IMR-90 (cell line): ENCODE data around the gene AK2. TPM values are rescaled to one million over a fixed set of nuclear protein-coding genes. Genes with fewer than 3 reads are reported as not detected.

Experiments
- ATAC-seq: fragments of 200-7000 bp; cut with Tn5 transposase; 2 replicates; pipeline ENCODE4 v1.9.1; 2020; ENCODE audit warnings: low read depth, mild to moderate bottlenecking, moderate library complexity
- BruUV-seq: library from RNA; stranded (reverse); fragments of 400-500 nt; replicated peaks from 2 replicates; lab custom pipeline; 2021; lab: Mats Ljungman, UMichigan
- CTCF ChIA-PET: fragments of 300-600 bp; formaldehyde crosslinking; extraction: SDS; loops from one replicate; lab custom pipeline; 2021; ENCODE audit warnings: antibody characterized with exemption; lab: Yijun Ruan, JAX
- POLR2A ChIA-PET: fragments of 300-600 bp; sonication (Branson Sonifier 250); formaldehyde crosslinking; loops from one replicate; lab custom pipeline; 2022; ENCODE audit warnings: antibody characterized with exemption; ENCODE audit not compliant: unreplicated experiment; lab: Charles Lee
- DNase-seq: peaks from one replicate; pipeline ENCODE4 v3.0.0; 2013
- H2AFZ ChIP-seq: replicated peaks from 2 replicates; pipeline ENCODE3; 2013; ENCODE audit warnings: low read length, mild to moderate bottlenecking; ENCODE audit not compliant: poor library complexity
- H2AK5ac ChIP-seq: 2 replicates; pipeline ENCODE4 v1.6.1; 2013; ENCODE audit warnings: low read depth, low read length, inconsistent platforms
- H2AK9ac ChIP-seq: replicated peaks from 2 replicates; pipeline ENCODE3; 2013; ENCODE audit warnings: mild to moderate bottlenecking, low read depth, low read length, moderate library complexity; ENCODE audit not compliant: poor library complexity
- H2BK120ac ChIP-seq: 2 replicates; pipeline ENCODE4 v1.6.1; 2013; ENCODE audit warnings: low read depth, low read length, inconsistent platforms
- H2BK15ac ChIP-seq: 3 replicates; pipeline ENCODE4 v1.6.1; 2013; ENCODE audit warnings: low read depth, low read length, inconsistent platforms
- H2BK20ac ChIP-seq: 2 replicates; pipeline ENCODE4 v1.6.1; 2013; ENCODE audit warnings: low read depth, mild to moderate bottlenecking, inconsistent platforms, low read length, moderate library complexity
- H2BK5ac ChIP-seq: 2 replicates; pipeline ENCODE4 v1.6.1; 2013; ENCODE audit warnings: mild to moderate bottlenecking, low read depth, low read length, inconsistent platforms; ENCODE audit not compliant: poor library complexity, severe bottlenecking
- H3K14ac ChIP-seq: replicated peaks from 2 replicates; pipeline ENCODE4 v1.6.1; 2013; ENCODE audit warnings: low read depth, low read length, inconsistent platforms
- H3K18ac ChIP-seq: 2 replicates; pipeline ENCODE4 v1.6.1; 2013; ENCODE audit warnings: low read depth, low read length, control low read depth
- H3K23ac ChIP-seq: 2 replicates; pipeline ENCODE4 v1.6.1; 2013; ENCODE audit warnings: low read depth, low read length, inconsistent platforms
- H3K27ac ChIP-seq: 2 replicates; pipeline ENCODE4 v1.5.1; 2013; ENCODE audit warnings: mild to moderate bottlenecking, control low read depth, low read length; ENCODE audit not compliant: insufficient read depth
- H3K27me3 ChIP-seq: 2 replicates; pipeline ENCODE4 v1.6.1; 2013; ENCODE audit warnings: low read length; ENCODE audit not compliant: control insufficient read depth, insufficient read depth
- H3K36me3 ChIP-seq: 2 replicates; pipeline ENCODE4 v1.6.1; 2013; ENCODE audit warnings: low read length, mixed read lengths; ENCODE audit not compliant: control insufficient read depth, insufficient read depth
- H3K4ac ChIP-seq: 2 replicates; pipeline ENCODE4 v1.6.1; 2013; ENCODE audit warnings: low read depth, low read length, inconsistent platforms
- H3K4me1 ChIP-seq: 2 replicates; pipeline ENCODE4 v1.6.1; 2013; ENCODE audit warnings: low read length, mixed read lengths; ENCODE audit not compliant: control insufficient read depth, insufficient read depth
- H3K4me2 ChIP-seq: 2 replicates; pipeline ENCODE4 v1.6.1; 2013; ENCODE audit warnings: low read depth, mild to moderate bottlenecking, control low read depth, low read length, moderate library complexity
- H3K4me3 ChIP-seq: 2 replicates; pipeline ENCODE4 v1.5.1; 2013; ENCODE audit warnings: low read depth, mild to moderate bottlenecking, control low read depth, low read length, moderate library complexity; ENCODE audit not compliant: insufficient read depth
- H3K56ac ChIP-seq: 2 replicates; pipeline ENCODE4 v1.6.1; 2013; ENCODE audit warnings: low read length, inconsistent platforms; ENCODE audit not compliant: insufficient read depth; ENCODE audit errors: extremely low read depth
- H3K79me1 ChIP-seq, 2 experiments: 2 replicates each; pipeline ENCODE4 v1.6.1; 2013; ENCODE audit warnings: low read length in 2 of 2, inconsistent platforms in 1 of 2, low read depth in 1 of 2
- H3K9ac ChIP-seq: 2 replicates; pipeline ENCODE4 v1.6.1; 2013; ENCODE audit warnings: low read depth, low read length, control low read depth
- H3K9me1 ChIP-seq: 2 replicates; pipeline ENCODE4 v1.6.1; 2013; ENCODE audit warnings: low read length, inconsistent platforms; ENCODE audit not compliant: insufficient read depth
- H3K9me3 ChIP-seq: 2 replicates; pipeline ENCODE4 v1.6.1; 2013; ENCODE audit warnings: low read length; ENCODE audit not compliant: control insufficient read depth, insufficient read depth
- H4K20me1 ChIP-seq: 2 replicates; pipeline ENCODE4 v1.6.1; 2013; ENCODE audit warnings: low read length, inconsistent platforms; ENCODE audit not compliant: insufficient read depth
- H4K5ac ChIP-seq: 2 replicates; pipeline ENCODE4 v1.6.1; 2013; ENCODE audit warnings: mild to moderate bottlenecking, low read depth, low read length, control low read depth
- H4K8ac ChIP-seq, 2 experiments: 2 replicates each; pipeline ENCODE4 v1.6.1; 2013; ENCODE audit warnings: low read depth in 2 of 2, low read length in 2 of 2, control low read depth in 1 of 2, inconsistent platforms in 1 of 2
- H4K91ac ChIP-seq: 2 replicates; pipeline ENCODE4 v1.6.1; 2013; ENCODE audit warnings: low read depth, low read length, inconsistent platforms; ENCODE audit not compliant: insufficient read depth
- BHLHE40 ChIP-seq: fragments of 150-350 bp; IDR thresholded peaks from 2 replicates; pipeline ENCODE4 v1.6.1; 2016; ENCODE audit warnings: mild to moderate bottlenecking, low read depth, low read length
- CHD1 ChIP-seq: IDR thresholded peaks from 2 replicates; pipeline ENCODE4 v1.6.1; 2012; ENCODE audit warnings: low read depth, low read length, improper control_type of control experiment
- FOS ChIP-seq: fragments of 150-350 bp; IDR thresholded peaks from 2 replicates; pipeline ENCODE4 v1.6.1; 2016; ENCODE audit warnings: low read depth, low read length
- MAFK ChIP-seq: IDR thresholded peaks from 2 replicates; pipeline ENCODE4 v1.6.1; 2012; ENCODE audit warnings: low read depth, low read length, improper control_type of control experiment
- MXI1 ChIP-seq: IDR thresholded peaks from 2 replicates; pipeline ENCODE4 v1.6.1; 2012; ENCODE audit warnings: low read depth, mild to moderate bottlenecking, low read length, moderate library complexity, borderline replicate concordance
- NFE2L2 ChIP-seq: fragments of 150-350 bp; IDR thresholded peaks from 2 replicates; pipeline ENCODE4 v1.6.1; 2016; ENCODE audit warnings: low read depth, mild to moderate bottlenecking, low read length
- RAD21 ChIP-seq: IDR thresholded peaks from 2 replicates; pipeline ENCODE4 v1.6.1; 2012; ENCODE audit warnings: low read length, improper control_type of control experiment
- RCOR1 ChIP-seq: IDR thresholded peaks from 2 replicates; pipeline ENCODE4 v1.6.1; 2012; ENCODE audit warnings: mild to moderate bottlenecking, low read length, improper control_type of control experiment; ENCODE audit not compliant: insufficient replicate concordance
- RFX5 ChIP-seq: IDR thresholded peaks from 2 replicates; pipeline ENCODE4 v1.8.0; 2012; ENCODE audit warnings: low read depth, mild to moderate bottlenecking, low read length, moderate library complexity
- WGBS, 2 experiments: methylation state at CpG; one replicate each; pipeline versions ENCODE4 v1.1.5 to v1.1.7; 2013; ENCODE audit warnings: missing lambda C conversion rate in 2 of 2; ENCODE audit not compliant: insufficient read length in 1 of 2; ENCODE audit errors: extremely low coverage in 2 of 2; 5-methylcytosine and 5-hydroxymethylcytosine counted together
- dilution Hi-C: fragments of 300-500 bp; cut with HindIII; formaldehyde crosslinking; loops from one replicate; pipeline ENCODE4 v1.14.3; 2018; ENCODE audit warnings: low sequenced_read_pairs; ENCODE audit not compliant: unreplicated experiment
- in situ Hi-C: fragments of 300-500 bp; cut with MboI; formaldehyde crosslinking; loops from 3 replicates; pipeline ENCODE4 v1.14.3; 2019; ENCODE audit warnings: low sequenced_read_pairs, inconsistent platforms, mixed read lengths
- intact Hi-C: fragments of 100-400 bp; cut with micrococcal nuclease; formaldehyde crosslinking; loops from 2 replicates; pipeline ENCODE4 v1.10.0; 2022
- polyA plus RNA-seq, 3 experiments: library from polyadenylated mRNA; depleted of rRNA; stranded (reverse); fragments of >200 nt; gene quantifications; 2 replicates each; pipeline ENCODE4 v1.2.3, GENCODE V29; 2012; ENCODE audit warnings: low replicate concordance in 1 of 3
- total RNA-seq: library from RNA; depleted of rRNA; stranded (reverse); fragments of >200 nt; gene quantifications from 2 replicates; pipeline ENCODE4 v1.2.3, GENCODE V29; 2012
- TF ChIP-seq, protein P1 (sequence below): fragments of 150-350 bp; IDR thresholded peaks from 2 replicates; pipeline ENCODE4 v1.6.1; 2016; ENCODE audit warnings: low read depth, mild to moderate bottlenecking, low read length, moderate library complexity, borderline replicate concordance
- TF ChIP-seq, protein P2 (sequence below): conservative IDR thresholded peaks from 2 replicates; pipeline ENCODE4 v1.5.1; 2012; ENCODE audit warnings: mild to moderate bottlenecking, low read depth, low read length, improper control_type of control experiment

Gene AK2
- total and polyA plus RNA-seq, 2 of the 4 experiments (the other 2 are of a cell fraction): 118 to 203 TPM

DNA sequence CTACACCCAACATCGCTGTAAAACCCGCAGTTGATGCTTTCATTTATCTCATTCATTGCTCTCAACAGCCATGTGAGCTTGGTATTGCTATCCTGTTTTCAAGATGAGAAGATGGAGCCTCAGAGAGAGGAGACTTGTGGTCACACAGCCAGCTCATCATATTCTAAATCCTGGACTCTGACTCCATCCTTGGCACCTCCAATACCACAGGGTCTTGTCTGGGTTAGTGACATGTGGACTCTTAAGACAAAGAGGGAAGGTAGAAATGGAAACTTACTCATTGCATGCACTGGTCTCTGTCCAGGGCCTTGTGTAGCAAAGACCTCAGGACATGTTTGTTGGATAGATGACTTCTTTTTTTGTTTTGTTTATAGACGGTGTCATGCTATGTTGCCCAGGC lies 65.1 kb downstream of the AK2 start:
- Histone ChIP-seq H4K8ac (no peak overlapping the region), H4K91ac (no peak overlapping the region), H4K20me1 (no peaks in the 10 kb centered on the region), H4K5ac (no peak overlapping the region), H2BK120ac (no peak overlapping the region), H2BK5ac (no peak overlapping the region), H3K9ac (no peak overlapping the region), H2BK15ac (no peak overlapping the region), H3K79me1 (no peaks in the 10 kb centered on the region), H3K14ac (no peak overlapping the region), H3K36me3 (no peaks in the 10 kb centered on the region), H2BK20ac (no peak overlapping the region), H3K27ac (no peak overlapping the region), H3K4me2 (no peak overlapping the region), H3K56ac (no peak overlapping the region), H3K4me3 (no peak overlapping the region), H3K18ac (no peak overlapping the region), H3K4ac (no peak overlapping the region), H3K4me1 (peaks cover 6% of the 10 kb centered on the region), H3K27me3 (peaks cover 2% of the 10 kb centered on the region), H2AK9ac (no peak overlapping the region), H2AK5ac (no peak overlapping the region), H3K9me3 (no peaks in the 10 kb centered on the region), H3K23ac (no peak overlapping the region; the same call in 1 of the 2 replicates), H3K9me1 (peaks cover 6% of the 10 kb centered on the region; the same call in 1 of the 2 replicates), H2AFZ (no peak overlapping the region)
- in situ Hi-C loops: no loop called here
- no TSS peak for BruUV-seq
- intact Hi-C loops: no loop called here
- no peak for ATAC-seq
- CTCF ChIA-PET: no interaction called here
- no peak for TF ChIP-seq RAD21
- TF ChIP-seq, protein P1, sequence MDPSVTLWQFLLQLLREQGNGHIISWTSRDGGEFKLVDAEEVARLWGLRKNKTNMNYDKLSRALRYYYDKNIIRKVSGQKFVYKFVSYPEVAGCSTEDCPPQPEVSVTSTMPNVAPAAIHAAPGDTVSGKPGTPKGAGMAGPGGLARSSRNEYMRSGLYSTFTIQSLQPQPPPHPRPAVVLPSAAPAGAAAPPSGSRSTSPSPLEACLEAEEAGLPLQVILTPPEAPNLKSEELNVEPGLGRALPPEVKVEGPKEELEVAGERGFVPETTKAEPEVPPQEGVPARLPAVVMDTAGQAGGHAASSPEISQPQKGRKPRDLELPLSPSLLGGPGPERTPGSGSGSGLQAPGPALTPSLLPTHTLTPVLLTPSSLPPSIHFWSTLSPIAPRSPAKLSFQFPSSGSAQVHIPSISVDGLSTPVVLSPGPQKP: no peak
- no peak for TF ChIP-seq MXI1
- TF ChIP-seq RCOR1: no peak
- no peak for TF ChIP-seq NFE2L2
- no peak for TF ChIP-seq CHD1
- TF ChIP-seq FOS: no peak
- TF ChIP-seq MAFK: no peak
- no peak for TF ChIP-seq BHLHE40
- TF ChIP-seq RFX5: no peak
- TF ChIP-seq, protein P2, sequence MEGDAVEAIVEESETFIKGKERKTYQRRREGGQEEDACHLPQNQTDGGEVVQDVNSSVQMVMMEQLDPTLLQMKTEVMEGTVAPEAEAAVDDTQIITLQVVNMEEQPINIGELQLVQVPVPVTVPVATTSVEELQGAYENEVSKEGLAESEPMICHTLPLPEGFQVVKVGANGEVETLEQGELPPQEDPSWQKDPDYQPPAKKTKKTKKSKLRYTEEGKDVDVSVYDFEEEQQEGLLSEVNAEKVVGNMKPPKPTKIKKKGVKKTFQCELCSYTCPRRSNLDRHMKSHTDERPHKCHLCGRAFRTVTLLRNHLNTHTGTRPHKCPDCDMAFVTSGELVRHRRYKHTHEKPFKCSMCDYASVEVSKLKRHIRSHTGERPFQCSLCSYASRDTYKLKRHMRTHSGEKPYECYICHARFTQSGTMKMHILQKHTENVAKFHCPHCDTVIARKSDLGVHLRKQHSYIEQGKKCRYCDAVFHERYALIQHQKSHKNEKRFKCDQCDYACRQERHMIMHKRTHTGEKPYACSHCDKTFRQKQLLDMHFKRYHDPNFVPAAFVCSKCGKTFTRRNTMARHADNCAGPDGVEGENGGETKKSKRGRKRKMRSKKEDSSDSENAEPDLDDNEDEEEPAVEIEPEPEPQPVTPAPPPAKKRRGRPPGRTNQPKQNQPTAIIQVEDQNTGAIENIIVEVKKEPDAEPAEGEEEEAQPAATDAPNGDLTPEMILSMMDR: no peak
- no CpG with 5 or more reads among the region's 3 CpGs for WGBS, 2 experiments
- dilution Hi-C loops: no loop called here
- POLR2A ChIA-PET: no interaction called here
- no peak for DNase-seq
